ENCODE results near the gene PTGER1. TPM values are rescaled to one million over a fixed set of nuclear protein-coding genes. Genes with fewer than 3 reads are reported as not detected.

PTGER1 gene
- total RNA-seq, 1 experiment from 2014 or later, result 2.2 TPM

GRCh38 chr19:14494411-14494810 is 19.3 kb upstream of the PTGER1 start:
- Histone ChIP-seq H3K27ac (ENCODE audit: low read length) (peak overlapping the region; percentile 70), H3K27me3 (ENCODE audit: control insufficient read depth, insufficient read depth, low read length) (no peaks in the 10 kb centered on the region), H3K9me3 (ENCODE audit: control insufficient read depth, insufficient read depth, low read depth, low read length) (no peaks in the 10 kb centered on the region), H3K4me1 (ENCODE audit: control insufficient read depth, insufficient read depth, low read length) (peaks cover 18% of the 10 kb centered on the region), H3K4me3 (ENCODE audit: low read depth in 2 of 2, low read length in 2 of 2) (peak overlapping the region; percentile 66 to 82), H3K36me3 (ENCODE audit: control insufficient read depth, insufficient read depth, low read length) (no peaks in the 10 kb centered on the region)
- DNase-seq (ENCODE audit: low read depth, low spot score) (no peak), ATAC-seq (no peak)
- ChIA-PET CTCF (no interaction called here), POLR2A (no interaction called here)
- in situ Hi-C loops (cut with HindIII; ENCODE audit: low pct_unique_long_range_greater_than_20kb, low sequenced_read_pairs), result no loop called here
- TF ChIP-seq CTCF (IDR thresholded peaks at IDR 0.05), result no peak
- no peak for TF ChIP-seq SIN3A (IDR thresholded peaks at IDR 0.05; ENCODE audit: borderline replicate concordance, insufficient read depth, low read depth, low read length)
- no peak for TF ChIP-seq POLR2AphosphoS5 (IDR thresholded peaks at IDR 0.05; ENCODE audit: low read depth, low read length)
- TF ChIP-seq TCF7L2 (IDR thresholded peaks at IDR 0.05; ENCODE audit: low read depth, low read length), result no peak
- TF ChIP-seq, protein P1, sequence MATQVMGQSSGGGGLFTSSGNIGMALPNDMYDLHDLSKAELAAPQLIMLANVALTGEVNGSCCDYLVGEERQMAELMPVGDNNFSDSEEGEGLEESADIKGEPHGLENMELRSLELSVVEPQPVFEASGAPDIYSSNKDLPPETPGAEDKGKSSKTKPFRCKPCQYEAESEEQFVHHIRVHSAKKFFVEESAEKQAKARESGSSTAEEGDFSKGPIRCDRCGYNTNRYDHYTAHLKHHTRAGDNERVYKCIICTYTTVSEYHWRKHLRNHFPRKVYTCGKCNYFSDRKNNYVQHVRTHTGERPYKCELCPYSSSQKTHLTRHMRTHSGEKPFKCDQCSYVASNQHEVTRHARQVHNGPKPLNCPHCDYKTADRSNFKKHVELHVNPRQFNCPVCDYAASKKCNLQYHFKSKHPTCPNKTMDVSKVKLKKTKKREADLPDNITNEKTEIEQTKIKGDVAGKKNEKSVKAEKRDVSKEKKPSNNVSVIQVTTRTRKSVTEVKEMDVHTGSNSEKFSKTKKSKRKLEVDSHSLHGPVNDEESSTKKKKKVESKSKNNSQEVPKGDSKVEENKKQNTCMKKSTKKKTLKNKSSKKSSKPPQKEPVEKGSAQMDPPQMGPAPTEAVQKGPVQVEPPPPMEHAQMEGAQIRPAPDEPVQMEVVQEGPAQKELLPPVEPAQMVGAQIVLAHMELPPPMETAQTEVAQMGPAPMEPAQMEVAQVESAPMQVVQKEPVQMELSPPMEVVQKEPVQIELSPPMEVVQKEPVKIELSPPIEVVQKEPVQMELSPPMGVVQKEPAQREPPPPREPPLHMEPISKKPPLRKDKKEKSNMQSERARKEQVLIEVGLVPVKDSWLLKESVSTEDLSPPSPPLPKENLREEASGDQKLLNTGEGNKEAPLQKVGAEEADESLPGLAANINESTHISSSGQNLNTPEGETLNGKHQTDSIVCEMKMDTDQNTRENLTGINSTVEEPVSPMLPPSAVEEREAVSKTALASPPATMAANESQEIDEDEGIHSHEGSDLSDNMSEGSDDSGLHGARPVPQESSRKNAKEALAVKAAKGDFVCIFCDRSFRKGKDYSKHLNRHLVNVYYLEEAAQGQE (IDR thresholded peaks at IDR 0.05; ENCODE audit: insufficient read depth in 1 of 2, low read depth in 2 of 2, low read length in 1 of 2), result no peak
- no TSS peak for BruUV-seq (replicated peaks)
- intact Hi-C loops (cut with micrococcal nuclease; ENCODE audit: unreplicated experiment), result no loop called here

- intact Hi-C loops (cut with micrococcal nuclease; ENCODE audit: unreplicated experiment), result no loop called here
- no peak overlapping the region for H3K4me3 ChIP-seq (ENCODE audit: low read depth in 2 of 2, low read length in 2 of 2)
- DNase-seq (ENCODE audit: low read depth, low spot score) (no peak), ATAC-seq (no peak)
- POLR2A ChIA-PET, result no interaction called here
- no peaks in the 10 kb centered on the region for H3K9me3 ChIP-seq (ENCODE audit: control insufficient read depth, insufficient read depth, low read depth, low read length)
- no peak overlapping the region for H3K27ac ChIP-seq (ENCODE audit: low read length)
- CTCF ChIA-PET, result interaction anchor here (0.6 kb wide), 1 partner anchor 70 kb away, joined by 15 read pairs; no protein-coding TSS in a partner anchor
- H3K36me3 ChIP-seq (ENCODE audit: control insufficient read depth, insufficient read depth, low read length), result no peaks in the 10 kb centered on the region; the same call in 1 of the 2 replicates
- peaks cover 18% of the 10 kb centered on the region for H3K4me1 ChIP-seq (ENCODE audit: control insufficient read depth, insufficient read depth, low read length)
- TF ChIP-seq SIN3A (IDR thresholded peaks at IDR 0.05; ENCODE audit: borderline replicate concordance, insufficient read depth, low read depth, low read length) (no peak), CTCF (IDR thresholded peaks at IDR 0.05) (no peak), POLR2AphosphoS5 (IDR thresholded peaks at IDR 0.05; ENCODE audit: low read depth, low read length) (no peak), TCF7L2 (IDR thresholded peaks at IDR 0.05; ENCODE audit: low read depth, low read length) (no peak)
- TF ChIP-seq, protein P1 (IDR thresholded peaks at IDR 0.05; ENCODE audit: insufficient read depth in 1 of 2, low read depth in 2 of 2, low read length in 1 of 2), result no peak
- no peaks in the 10 kb centered on the region for H3K27me3 ChIP-seq (ENCODE audit: control insufficient read depth, insufficient read depth, low read length)
- TSS peak; percentile 56 for BruUV-seq (replicated peaks)
- in situ Hi-C loops (cut with HindIII; ENCODE audit: low pct_unique_long_range_greater_than_20kb, low sequenced_read_pairs), result no loop called here
Measured at GRCh38 chr19:14492756-14493337, 17.7 kb upstream of the PTGER1 start.
